NOMO-1 treated with DMSO at 0.1 percent for 48 hours (cell line): ENCODE results near the gene OVCA2.

Experiments used
- DNase-seq: peaks from one replicate; lab custom pipeline; 2025; ENCODE audit not compliant: unreplicated experiment; lab: John Stamatoyannopoulos, UW

OVCA2 gene

DNA sequence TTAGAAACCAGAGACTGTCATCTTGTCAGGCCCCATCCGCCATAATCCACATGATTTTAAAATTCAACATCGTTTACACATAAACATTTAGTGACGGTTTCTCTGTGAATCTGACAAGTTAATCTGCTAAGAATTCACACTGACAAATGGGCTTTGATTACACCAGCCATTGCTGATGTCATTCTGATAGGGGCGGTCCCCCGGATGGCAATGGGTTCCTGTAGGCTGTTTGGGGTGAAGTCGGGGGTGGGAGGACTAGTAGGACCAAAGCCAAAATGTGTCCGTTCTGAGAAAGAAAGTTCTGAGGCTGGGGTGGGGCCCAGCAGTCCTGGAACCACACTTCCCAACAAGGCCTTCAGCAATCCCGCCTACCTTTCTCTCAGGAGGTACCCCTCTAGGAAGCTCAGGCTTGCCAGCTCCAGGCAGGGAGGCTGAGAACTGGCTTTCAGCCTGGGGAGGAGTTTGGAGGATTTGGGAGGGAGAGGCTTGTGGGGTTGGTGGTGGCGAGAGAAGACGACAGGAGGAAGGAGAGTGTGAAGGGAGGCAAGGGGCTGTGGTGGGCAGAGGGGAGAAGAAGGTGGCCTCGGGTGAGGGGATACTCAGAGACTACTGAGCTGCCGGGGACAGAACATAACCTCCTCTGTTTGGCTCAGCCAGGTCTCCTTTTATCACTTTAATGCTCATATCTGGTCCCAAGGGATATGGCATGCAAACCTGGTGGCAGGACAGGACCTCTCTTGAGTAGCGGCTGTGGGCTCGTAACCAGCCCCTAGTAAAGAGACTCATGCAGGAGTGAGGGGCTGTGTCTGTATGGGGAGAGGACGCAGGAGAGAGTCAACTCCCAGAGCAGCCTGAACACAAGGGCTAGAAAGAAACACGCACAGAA lies 21.7 kb downstream of the OVCA2 start:
- DNase-seq: no peak

DNA sequence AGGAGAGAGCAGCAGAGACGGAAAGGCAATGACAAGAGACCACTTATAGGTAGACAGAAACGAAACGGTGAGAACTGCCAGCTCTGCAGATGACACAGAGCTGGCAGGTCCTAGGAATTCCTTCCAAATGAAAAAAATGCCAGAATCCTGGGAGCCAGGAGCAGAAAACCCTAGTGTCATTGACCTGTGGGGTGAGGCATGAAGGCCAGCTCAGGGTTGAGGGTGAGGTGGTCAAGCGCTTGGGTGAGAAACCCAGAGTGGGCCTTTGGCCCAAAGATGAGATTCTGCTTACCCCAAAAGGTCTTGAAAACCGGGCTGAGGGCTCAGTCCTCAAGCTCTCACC lies 22.3 kb downstream of the OVCA2 start:
- DNase-seq: no peak

DNA sequence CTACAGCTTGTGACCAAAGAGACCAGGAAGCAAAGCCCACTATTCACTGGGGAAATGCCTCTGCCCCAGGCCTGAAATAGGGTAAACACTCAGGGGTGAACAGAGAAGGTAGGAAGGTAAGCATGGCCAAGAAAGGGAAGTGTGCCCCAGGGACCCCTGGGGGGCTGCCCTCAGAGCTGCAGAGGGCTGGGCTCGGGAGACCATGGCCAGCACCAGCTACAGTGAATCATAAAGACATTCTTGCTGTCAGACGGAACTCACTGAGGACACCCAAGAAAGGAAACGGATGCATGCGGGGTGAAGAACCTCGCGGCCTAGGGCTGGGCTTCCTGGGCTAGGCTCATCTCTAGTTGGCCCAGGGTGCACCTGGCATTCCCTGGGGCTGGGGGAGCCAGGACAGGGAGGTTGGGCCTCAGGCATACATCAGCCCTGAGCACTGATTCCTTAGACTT lies 22.7 kb downstream of the OVCA2 start:
- DNase-seq: no peak

DNA sequence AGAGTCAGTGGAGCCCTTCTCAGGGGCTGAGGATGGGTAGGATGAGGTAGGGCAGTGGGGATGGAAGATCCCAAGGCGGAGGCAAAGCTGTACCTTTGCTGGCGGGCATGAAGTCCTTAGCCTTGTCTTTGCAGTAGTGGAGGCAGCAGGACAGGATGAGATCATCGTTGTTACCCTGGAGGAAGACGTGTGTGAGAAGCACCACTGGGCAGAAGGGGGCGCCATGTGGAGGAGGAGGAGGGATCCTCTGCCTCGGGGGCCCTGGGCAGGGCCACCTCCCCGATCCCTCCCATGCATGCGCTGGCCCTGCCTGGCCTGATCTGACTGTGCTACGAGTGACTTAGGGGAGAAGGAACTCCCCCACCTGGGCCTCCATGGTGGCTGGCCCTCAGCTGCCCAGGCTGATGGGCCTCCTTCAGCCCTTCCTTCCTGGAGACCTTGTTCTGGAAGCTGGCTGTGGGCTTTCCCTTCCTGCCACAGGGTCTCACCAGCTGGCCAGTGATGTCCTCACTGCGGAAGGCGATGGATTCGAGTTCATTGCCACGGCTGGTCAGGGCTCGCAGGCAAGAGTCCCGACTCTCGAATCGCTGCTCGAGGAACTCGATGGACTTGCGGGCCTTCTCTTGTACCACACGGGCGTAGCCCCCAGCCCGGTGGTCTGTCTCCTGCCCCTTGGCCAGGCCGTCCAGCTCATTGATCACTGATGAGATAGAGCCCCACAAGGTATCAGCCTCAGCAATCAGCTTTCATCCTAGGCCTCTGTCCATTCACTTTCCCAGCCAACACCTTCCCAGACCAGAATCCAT lies 23.4 kb downstream of the OVCA2 start:
- peak; percentile 26 for DNase-seq

DNA sequence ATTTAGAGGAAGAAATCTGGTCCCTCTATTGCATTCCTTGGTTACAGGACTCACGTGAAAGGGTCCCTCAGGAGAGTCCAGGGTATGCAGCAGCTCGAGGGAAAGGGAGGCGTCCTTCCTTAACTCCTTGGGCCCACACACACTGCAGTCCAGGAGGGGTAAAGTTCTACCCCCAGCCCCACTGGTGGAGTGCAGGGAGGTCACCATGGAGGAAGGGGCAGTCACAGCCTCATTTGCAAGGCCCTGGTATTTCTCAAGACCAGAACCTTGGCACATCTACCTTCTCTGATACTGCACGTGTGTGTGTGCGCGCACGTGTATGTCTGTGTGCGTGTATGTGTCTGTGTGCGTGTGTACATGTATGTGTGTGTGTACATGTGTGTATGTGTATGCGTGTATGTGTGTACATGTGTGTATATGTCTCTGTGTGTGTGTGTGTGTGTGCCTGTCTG lies 24.2 kb downstream of the OVCA2 start:
- no peak for DNase-seq

DNA sequence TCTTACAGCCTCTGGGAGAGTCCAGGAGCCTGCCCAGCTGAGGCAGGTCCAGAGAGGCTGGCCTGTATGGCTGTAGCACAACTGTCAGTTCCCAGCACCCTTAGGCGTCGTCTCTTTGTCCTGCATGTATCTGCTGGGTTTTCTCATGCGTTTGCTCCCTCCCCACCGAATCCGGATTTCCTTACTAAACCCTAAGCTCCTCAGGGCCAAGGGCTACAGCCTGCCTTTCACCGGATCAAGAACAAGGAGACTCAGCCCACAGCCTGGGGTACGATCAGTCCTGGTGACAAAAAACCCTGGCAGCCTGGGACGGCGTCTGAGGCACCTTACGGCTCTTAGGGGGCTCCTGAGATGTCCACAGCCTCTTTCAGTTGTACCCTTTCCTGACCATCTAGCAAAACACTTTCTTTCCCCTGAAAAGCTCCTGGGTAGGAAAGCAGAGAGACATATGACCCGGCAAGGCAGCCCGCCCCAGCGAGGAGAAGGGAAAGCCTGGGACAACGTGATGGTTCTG lies 25.3 kb downstream of the OVCA2 start:
- DNase-seq: no peak

DNA sequence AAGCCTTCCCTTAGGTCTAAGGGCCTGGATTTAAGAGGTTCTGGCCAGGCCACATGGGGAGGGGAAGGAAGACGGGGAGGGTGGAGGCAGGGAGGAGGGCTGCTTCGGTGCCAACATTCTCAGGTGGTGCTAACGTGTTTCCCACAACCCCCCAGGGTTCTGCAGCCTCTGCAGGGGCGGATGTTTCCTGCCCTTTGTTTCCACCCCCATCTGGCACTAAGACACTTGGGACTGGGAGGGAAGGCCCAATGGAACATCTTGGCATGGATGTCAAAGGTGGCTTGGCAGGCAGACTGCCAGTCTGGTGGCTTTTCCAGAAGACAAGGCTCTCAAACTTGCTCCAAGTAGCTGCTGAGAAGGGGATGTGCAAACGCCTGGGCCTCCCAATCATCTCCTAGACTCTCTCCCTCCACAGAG lies 25.8 kb downstream of the OVCA2 start:
- no peak for DNase-seq

DNA sequence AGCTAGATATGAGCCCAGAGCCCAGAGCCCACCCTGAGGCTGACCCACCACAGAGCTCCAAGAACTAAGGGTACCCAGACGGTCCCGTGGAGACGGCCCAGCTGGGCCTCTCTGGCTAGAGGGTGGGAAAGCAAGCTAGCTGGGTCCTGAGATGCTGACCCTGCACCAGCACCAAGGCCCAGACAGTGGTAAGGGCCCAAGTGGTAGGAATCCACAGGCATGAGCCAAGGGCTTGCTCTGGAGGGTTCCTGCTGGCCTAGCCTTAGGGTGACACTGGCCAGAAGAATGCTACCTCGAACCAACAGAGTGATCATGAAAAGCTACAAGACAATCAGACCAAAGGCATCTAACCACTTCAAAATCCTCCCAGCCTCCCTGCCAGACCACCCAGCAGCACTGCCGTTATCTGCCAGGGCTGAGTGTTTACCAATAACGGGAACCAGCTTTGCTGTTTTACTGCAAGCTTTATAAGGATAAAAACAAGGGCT lies 26.3 kb downstream of the OVCA2 start:
- no peak for DNase-seq

DNA sequence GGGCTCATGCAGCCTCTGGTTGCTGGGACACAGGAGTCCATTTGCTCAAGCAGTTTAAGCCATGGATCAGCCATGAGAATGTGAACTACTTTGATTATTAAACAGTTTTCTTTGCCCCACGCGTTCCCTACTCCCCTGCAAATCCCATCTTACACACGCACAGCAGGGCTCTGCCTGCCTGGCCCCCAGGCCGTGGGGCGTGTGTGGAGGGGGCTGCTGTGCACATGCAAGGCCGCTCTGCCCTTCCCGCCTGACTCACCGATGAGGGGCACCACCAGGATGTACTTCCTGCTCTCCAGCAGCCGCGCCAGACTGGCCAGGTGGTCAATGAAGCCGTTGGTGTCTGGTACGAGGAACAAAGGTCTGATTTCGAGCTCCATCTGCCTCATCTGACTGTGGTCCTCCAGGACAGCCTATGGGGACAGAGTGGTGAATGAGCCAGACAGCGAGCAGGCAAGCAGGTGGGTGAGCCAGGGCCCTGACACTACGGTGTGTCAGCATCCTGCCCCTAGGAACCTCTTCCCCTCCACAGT lies 26.8 kb downstream of the OVCA2 start:
- DNase-seq: no peak

DNA sequence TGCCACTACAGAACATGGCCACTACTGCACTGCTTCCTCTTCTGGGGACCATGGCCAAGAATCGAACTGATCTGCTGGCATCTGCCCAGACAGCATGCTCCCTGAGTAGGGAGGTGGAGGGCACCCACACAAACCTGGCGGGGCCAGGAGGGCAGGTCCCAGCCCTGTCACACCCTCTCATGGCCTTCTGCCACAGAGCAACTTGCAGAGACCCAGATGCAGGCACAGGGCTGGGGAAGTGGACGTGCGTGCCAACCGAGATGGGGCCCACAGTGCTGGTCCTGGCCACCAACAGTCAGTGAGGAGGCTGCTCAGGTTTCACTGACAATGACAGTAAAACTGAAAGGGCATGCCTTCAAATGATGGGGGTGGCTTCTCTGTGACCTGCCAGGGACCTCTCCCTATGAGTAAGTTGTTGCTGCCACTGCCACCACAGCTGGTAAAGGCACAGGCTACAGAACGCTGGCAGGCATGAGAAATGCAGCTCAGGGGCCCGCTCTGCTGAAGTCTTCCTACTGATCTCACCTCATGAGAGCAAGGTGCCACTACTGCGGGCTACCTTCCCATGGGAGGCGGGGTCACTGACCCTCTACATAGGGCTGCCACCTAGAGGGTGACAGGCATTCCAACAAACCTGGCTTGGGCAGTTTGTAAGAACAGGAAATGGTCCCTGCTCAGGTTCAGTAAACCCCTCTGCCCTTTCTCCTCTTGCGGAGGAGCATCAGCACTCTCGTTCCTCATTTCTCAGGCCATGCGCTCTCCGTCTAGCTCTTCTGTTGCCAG lies 28.6 kb downstream of the OVCA2 start:
- no peak for DNase-seq

DNA sequence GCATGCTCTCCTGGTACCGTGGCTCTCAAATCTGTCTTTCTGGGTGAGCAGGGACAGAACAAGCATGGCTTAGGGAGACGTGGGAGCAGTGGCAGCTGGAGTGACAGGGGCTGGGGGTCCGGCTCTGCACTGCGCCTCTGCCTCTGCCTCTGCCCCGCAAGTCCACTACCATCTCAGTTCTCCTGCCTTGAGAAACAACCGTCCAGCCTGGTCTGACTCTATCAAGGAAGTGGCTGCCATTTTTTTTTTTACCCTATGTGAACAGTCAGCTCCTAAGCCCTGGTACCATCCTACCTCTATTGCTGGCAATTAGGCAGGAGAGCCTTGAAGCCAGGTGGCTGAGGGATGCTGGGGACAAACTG lies 29.2 kb downstream of the OVCA2 start:
- no peak for DNase-seq

DNA sequence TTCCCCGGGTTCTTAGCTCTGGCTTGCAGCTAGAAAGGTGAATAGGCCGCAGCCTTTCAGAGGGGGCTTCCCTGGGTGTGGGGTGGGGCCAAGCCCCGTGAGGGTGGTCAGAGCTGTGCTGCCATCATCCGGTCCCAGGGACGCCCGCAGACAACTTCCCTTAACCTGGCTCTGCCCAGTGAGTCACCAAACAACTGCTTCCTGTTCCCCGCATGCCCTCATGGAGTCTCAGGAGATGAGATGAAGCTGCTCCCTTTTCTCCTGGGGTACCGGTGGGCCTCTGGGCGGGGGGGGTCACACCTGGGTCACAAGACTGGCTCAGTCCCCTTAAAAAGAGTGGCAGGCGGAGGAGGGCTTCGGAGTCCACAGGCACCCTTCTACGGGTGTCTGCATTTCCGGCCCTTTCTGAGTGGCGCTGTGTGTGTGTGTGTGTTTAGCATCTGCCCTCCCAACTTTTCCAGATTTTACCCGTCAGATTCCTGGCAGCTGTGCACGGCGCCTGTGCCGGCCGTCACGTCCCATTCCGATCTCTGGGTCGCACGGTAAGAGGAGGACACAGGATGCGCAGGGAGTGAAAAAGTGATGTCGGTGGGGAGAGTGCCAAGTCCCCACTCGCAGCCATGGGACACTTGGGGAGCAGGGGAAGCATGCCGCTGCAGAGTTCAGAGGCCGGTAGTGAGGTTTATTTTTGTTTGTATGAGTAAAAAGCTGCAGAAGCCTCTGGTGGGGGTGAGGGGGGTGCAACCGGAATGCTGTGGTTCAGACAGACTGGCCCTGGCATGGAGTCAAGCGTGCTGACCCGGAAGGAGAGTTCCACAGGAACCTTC lies 29.8 kb downstream of the OVCA2 start:
- no peak for DNase-seq

DNA sequence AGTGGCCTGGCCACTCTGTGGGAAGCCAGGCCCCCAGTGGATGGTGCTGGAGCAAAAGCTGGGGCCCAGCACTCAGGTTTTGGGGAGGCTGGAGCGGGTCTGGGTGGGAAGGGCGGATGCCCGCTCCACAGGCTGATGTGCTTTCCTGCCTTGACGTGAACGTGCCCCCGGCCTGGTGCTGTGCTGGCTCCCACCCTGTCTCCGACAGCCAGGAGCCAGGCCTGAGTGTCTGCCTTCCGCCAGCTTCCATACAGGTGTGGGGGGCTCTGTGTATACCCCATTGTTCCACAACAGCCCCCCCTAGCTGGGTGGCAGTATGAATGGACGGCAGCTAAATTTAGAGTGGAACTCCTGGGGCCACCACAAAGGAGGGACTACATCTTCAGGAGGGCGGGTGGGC lies 33.1 kb downstream of the OVCA2 start:
- no peak for DNase-seq

DNA sequence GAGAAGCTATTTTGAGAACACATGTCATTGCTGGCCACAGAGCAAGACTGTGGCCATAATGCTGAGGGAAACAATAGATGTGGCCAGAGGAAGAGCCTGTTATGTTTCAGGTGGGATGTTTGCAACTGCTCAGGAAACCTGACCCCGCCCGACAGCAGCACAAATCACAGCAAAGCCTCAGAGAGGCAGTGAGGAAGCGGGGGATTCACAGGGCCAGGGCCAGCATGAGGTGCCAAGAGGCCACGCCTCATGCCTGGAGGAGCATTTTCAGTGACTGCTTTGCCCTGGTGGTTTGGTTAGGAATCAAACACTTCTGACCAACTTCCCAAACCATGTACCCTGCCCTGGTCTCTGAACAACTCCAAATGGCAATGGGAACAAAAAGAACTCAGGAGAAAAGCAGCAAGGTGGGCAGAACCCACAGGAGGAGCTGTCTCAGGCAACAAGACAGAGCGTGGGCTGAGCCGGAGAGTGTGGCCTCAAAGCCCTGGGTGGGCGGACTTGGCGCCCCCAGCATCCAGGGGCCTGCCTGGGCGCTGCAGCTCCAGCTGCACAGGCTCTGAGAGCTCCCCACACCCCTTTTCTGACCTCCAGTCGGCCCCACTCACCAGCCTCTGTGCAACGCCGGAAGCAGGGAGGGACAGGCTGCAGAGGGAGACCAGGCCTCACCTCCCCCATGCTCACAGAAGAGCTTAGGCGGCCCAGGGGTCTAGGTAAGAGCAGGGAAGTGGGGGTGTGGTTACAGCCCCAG lies 33.7 kb downstream of the OVCA2 start:
- no peak for DNase-seq

DNA sequence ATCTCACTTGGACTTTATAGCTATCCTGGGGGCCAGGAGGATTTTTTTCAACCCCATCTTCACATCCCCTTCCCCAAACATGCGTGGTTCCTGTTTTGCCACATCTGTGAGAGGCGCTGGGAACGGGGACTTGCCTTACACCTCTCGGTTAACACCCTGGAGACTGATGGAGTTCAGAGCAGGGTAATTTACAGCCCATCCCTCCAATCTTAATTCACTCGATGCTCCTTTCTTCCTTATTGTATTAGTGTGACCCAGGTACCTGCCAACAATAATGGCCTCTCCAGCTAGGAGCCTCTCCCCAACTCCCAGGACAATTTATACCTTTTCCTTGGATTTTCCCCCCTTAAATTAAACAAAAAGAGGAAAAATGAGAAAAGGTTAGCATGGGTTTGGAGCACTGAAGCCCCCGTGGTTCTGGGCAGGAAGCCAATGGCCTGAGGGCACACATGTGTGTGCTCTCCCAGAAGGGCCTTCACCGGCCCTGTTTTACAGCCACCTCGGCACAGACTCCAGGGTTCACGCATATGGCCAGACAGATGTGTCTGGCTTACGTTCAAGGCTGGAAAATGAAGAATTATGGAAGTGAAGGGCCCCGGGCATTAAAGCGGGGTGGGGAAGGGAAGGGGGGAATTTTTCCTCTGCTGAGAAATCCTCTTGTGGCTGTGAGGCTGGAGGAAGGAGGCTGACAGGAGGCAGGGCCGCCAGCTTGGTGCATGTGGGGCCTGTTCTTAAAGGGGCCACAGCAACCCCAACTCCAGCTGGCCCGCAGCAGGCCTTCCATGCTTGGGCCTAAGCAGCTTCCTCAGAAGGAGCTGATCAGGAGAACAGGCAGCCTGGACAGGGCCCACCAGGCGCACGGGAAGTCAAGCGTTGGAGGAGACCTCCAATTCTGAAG lies 34.5 kb downstream of the OVCA2 start:
- DNase-seq: no peak

DNA sequence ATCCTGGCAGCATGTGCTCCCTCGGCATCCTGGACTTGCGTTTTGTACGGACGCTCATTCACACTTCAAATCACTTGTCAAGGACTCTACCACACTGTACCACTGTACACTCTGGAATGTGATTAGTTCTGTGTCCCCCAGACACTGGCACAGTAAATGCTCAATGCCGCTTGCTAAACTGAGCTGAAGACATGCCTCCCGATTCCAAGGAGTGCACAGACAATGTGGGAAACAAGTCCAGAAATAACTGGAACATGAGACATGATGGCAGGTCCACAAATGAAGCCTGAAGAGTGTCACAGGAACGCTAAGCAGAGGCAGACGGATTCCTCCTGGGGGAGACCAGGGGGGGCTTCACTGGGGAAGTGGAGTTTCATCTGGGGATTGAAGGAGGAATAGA lies 35.2 kb downstream of the OVCA2 start:
- no peak for DNase-seq

DNA sequence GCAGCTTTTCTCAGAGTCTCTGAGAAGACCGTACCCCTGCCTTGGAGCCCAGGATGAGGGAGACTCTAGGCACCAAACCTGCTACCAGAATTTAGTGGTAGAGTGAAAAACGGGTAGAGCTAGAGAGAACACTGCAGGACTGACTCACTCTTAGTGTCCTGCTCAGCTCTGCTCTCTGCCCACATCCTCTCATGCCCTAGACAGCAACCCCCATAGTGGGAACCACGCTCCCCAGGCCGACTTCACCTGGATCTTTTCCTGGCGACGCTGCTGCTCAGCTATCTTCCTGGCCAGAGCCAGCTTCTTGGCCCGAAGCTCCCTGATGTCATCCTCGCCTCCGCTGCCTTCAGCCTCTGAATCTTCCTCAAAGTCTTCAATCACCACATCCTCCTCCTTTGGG lies 39.7 kb downstream of the OVCA2 start:
- no peak for DNase-seq
